Measurements from ENCODE around the gene FOXC2.

Gene FOXC2

DNA sequence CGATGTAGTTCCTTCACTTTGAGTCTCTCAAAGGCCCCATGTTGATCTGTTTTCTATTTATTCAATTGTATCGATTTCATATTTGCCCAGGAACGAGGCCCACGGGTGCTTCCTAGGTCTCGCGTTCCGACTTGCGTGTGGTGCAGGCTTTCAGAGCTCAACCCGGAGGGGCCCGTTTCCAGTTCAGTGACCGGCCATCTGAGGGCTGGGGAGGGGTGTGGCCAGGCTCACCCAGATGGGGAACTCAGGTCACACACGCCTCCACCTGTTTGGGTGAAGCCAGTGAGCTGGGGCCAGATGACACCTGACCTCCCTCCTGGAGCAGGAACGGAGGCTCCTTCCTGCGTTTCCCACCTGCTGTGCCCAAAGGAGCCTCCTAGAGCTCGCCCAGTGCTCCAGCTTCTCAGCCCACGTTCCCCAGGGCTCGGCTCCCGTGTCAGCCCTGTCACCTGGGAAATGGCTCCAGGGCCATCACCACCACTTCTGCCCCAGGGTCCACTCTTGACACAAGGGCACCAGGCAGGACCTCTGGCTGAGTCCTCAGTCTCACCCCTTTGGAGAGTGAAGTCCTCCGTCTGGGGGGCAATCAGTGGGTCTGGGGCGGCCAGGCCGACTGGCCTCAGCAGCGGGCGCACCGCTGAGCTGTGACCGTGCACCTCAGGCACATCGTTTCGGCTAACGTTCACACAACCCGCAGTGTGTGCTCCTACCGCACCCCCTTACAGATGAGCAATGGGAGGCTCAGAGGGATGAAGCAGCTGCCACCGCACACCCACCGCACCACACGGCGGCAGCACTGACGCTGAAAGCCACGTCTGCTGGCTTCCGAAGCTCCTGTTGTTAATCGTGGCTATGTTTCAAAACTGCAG, 38.3 kb upstream of the FOXC2 start:
- TF ChIP-seq, protein P1, sequence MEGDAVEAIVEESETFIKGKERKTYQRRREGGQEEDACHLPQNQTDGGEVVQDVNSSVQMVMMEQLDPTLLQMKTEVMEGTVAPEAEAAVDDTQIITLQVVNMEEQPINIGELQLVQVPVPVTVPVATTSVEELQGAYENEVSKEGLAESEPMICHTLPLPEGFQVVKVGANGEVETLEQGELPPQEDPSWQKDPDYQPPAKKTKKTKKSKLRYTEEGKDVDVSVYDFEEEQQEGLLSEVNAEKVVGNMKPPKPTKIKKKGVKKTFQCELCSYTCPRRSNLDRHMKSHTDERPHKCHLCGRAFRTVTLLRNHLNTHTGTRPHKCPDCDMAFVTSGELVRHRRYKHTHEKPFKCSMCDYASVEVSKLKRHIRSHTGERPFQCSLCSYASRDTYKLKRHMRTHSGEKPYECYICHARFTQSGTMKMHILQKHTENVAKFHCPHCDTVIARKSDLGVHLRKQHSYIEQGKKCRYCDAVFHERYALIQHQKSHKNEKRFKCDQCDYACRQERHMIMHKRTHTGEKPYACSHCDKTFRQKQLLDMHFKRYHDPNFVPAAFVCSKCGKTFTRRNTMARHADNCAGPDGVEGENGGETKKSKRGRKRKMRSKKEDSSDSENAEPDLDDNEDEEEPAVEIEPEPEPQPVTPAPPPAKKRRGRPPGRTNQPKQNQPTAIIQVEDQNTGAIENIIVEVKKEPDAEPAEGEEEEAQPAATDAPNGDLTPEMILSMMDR (IDR thresholded peaks at IDR 0.05; ENCODE audit: borderline replicate concordance, insufficient read depth, low read depth, low read length), result no peak

DNA sequence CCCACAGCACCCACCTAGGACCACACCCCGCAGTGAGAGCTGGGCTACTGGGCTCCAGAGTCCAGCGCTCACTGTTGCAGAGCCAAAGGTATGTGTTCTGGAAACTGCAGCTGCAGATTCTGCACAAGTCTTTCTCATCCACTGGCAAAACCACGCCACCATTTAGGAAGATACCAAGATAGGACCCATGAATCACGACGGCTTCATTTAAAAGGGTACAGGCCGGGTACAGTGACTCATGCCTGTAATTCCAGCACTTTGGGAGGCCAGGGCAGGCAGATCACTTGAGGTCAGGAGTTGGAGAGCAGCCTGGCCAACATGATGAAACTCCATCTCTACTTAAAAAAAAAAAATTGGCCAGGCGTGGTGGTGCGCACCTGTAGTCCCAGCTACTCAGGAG, 37.5 kb upstream of the FOXC2 start:
- TF ChIP-seq, protein P1 (IDR thresholded peaks at IDR 0.05; ENCODE audit: borderline replicate concordance, insufficient read depth, low read depth, low read length), result no peak
- no peak overlapping the region for H3K4me3 ChIP-seq (ENCODE audit: low read depth, low read length)

More for the DNA sequence above, 38.3 kb upstream of the FOXC2 start:
- no peak overlapping the region for H3K4me3 ChIP-seq (ENCODE audit: low read depth, low read length)

DNA sequence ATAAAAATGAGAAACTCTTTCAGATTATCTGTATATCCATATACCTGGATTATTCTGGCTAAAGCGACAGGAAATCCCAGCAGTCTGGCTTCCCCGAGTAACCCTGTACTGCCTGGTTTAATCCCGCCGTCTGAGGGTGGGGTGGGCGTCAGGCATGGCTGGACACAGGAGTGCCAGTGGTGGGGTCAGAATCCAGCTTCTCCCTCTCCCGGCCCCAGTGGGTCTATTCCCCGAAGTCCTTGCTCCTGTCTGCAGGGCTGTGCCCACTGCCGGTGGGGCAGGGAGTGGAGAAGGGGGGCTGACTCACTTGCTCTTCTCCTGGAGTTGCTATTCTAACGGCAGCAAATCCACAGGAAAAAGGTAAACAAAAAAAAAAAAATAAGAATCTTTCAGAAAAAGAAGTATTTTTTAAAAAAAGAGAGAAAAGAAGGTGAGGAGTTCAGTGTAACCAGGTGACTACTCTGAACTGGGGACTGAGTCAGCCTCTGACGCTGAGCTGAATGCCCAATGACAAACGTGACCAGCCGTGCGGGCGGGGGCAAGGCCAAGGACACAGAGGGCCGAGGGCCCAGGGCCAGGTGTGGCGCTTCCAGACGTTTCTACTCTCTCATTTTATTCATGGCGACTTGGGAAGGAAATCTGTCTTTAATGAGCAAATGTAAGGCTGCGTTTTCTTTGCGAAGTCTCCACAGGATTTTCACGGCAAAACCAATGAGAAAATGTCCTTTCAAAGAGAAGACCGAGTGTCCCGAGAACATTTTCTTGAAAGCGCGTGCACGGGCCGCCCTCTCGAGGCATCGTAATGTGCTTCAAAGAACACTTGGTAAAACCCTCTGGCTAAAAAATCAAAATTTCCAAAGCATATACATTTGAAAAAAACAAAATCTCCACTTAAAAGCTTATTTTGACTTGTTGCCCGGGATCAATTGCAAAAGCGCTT, 36.1 kb upstream of the FOXC2 start:
- TF ChIP-seq, protein P1 (IDR thresholded peaks at IDR 0.05; ENCODE audit: borderline replicate concordance, insufficient read depth, low read depth, low read length), result no peak

DNA sequence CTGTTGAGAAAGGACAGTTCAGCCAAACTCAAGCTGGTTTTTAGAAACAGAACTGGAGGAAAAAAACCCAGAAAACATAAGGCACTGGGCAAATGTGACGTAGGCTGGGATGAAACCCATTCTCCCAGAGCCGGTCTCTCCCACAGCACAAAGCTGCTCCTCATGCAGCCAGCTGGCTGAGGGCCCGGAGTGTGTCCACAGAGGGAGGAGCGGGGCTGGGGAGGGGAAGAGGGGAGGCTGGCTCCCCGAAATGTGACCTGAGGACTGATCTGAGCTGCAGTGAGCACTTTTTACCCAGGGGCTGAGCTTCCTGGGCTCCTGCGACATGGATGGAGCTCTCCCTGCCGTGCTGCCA, 35.5 kb upstream of the FOXC2 start:
- no peak overlapping the region for H3K4me3 ChIP-seq (ENCODE audit: low read depth, low read length)
- TF ChIP-seq, protein P1 (IDR thresholded peaks at IDR 0.05; ENCODE audit: borderline replicate concordance, insufficient read depth, low read depth, low read length), result no peak

More for the DNA sequence above, 36.1 kb upstream of the FOXC2 start:
- H3K4me3 ChIP-seq (ENCODE audit: low read depth, low read length), result no peak overlapping the region

DNA sequence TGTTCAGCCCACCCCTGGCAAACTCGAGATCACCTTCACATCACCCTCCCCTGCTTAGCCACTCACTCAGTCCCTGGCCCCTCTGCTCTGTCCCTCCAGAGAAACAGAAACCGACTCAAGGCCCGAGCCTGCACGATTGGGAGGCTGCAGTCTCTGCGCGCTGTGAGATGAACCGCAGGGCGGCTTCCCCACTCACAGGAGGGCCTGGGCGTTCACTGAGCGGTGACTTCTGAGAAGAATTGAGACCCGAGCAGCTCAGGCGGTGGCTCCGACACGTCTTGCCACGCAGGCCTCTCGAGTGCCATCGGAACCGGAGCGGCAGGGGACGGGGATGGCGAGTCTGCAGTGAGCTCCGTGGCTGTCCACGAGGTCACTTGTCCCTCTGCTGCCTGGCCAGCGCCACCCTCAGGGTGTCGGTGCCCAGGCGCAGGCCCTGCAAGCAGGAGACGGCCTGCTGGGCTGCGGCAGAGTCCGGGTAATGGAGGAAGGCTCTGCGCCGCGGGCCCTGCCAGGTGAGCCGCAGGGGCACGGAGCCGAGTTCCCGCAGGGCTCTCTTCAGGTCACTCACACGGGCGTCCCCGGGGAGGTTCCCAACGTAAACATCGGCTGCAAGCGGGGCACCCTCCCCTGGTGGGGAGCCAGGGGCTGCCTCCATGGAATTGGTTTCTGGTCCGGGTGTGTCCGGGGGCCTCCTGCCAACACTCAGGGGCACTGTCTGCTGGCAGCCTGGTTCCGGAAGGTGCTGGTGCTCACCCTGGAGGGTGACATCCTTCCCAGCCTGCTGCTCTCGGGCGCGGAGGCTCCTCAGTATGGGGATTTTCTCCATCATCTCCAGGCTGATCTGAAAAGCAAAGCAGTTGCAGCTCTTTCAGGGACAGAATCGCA, 34.7 kb upstream of the FOXC2 start:
- no peak overlapping the region for H3K4me3 ChIP-seq (ENCODE audit: low read depth, low read length)
- TF ChIP-seq, protein P1 (IDR thresholded peaks at IDR 0.05; ENCODE audit: borderline replicate concordance, insufficient read depth, low read depth, low read length), result no peak

DNA sequence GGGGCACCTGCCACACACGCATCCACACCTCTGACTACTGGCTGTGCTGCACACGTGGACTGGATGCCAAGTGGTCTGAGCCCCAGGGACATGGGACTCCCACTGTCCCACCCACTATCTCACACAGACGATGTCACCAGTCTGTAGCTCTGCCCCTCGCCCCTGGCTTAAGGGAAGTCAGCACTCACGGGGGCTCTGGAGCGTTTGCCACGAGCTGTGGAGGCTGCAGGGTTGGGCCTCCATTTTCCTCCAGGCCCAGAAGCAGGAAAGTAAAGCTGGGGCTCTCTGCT, 34.2 kb upstream of the FOXC2 start:
- TF ChIP-seq, protein P1 (IDR thresholded peaks at IDR 0.05; ENCODE audit: borderline replicate concordance, insufficient read depth, low read depth, low read length), result no peak
- no peak overlapping the region for H3K4me3 ChIP-seq (ENCODE audit: low read depth, low read length)
